Breast epithelium (tissue), 4 donors: Measurements from ENCODE around the gene IL13RA1. TPM values are rescaled to one million over a fixed set of nuclear protein-coding genes. Genes with fewer than 3 reads are reported as not detected.

Source experiments
- DNase-seq, 2 donors: peaks; one replicate each; pipeline ENCODE4 v3.0.0-alpha.2; 2019; ENCODE audit warnings: low spot score in 2 of 2
- H3K27ac ChIP-seq, 2 donors: fragments of 200-600 bp; sonication (generic) in 1 of 2; one replicate each; pipeline ENCODE4 v1.5.1; 2016 to 2019; ENCODE audit warnings: mild to moderate bottlenecking in 1 of 2
- H3K27me3 ChIP-seq, 2 donors: fragments of 200-600 bp; sonication (generic) in 1 of 2; one replicate each; pipeline versions ENCODE4 v1.5.1 to v1.6.0; 2017 to 2019; ENCODE audit warnings: control low read depth in 1 of 2, mild to moderate bottlenecking in 1 of 2
- H3K36me3 ChIP-seq: fragments of 200-600 bp; one replicate; pipeline ENCODE4 v1.5.1; 2019
- H3K4me1 ChIP-seq, 2 donors: fragments of 200-600 bp; sonication (generic); one replicate each; pipeline ENCODE4 v1.5.1; 2016 to 2019; ENCODE audit warnings: control low read depth in 1 of 2
- H3K4me3 ChIP-seq, 3 donors: fragments of 200-600 bp; sonication (generic); 1 replicate in 2 of 3; 2 replicates in 1 of 3; pipeline ENCODE4 v1.5.1; 2016 to 2019; ENCODE audit warnings: mild to moderate bottlenecking in 3 of 3, moderate library complexity in 2 of 3
- H3K9me3 ChIP-seq, 2 donors: fragments of 200-600 bp; sonication (generic) in 1 of 2; one replicate each; pipeline ENCODE4 v1.5.1; 2016 to 2019; ENCODE audit warnings: control low read depth in 1 of 2
- POLR2A ChIP-seq: fragments of 450-650 bp; IDR thresholded peaks from one replicate; pipeline ENCODE4 v1.6.1; 2016; ENCODE audit warnings: antibody characterized with exemption, mild to moderate bottlenecking, moderate library complexity
- POLR2AphosphoS5 ChIP-seq, 3 donors: sonication (generic); formaldehyde crosslinking; IDR thresholded peaks; one replicate each; pipeline ENCODE4 v1.6.1; 2017; ENCODE audit warnings: antibody characterized with exemption in 3 of 3
- intact Hi-C: fragments of 100-400 bp; cut with DNase I; formaldehyde crosslinking; loops from one replicate; pipeline ENCODE4 v1.15.1; 2023; ENCODE audit warnings: low total_unique reads
- total RNA-seq, 3 donors: library from RNA; depleted of rRNA; stranded (reverse); fragments of >200 nt; gene quantifications; one replicate each; pipeline ENCODE4 v1.1.0, GENCODE V29; 2016
- TF ChIP-seq, protein P1 (sequence below), 3 donors: fragments of 450-650 bp; IDR thresholded peaks; one replicate each; pipeline ENCODE4 v1.5.1; 2016 to 2017; ENCODE audit warnings: antibody characterized with exemption in 3 of 3, mild to moderate bottlenecking in 3 of 3, moderate library complexity in 3 of 3

Gene IL13RA1
- total RNA-seq, 3 donors from 2014 or later = 71.4 to 80.8 (median 77.4) TPM

- Histone ChIP-seq H3K27me3 (no peaks in the 10 kb centered on the region), H3K4me1 (no peaks in the 10 kb centered on the region), H3K9me3 (peaks cover 0 to 7% of the 10 kb centered on the region in 2 donors), H3K36me3 (no peaks in the 10 kb centered on the region), H3K4me3 (no peak overlapping the region), H3K27ac (no peak overlapping the region)
- TF ChIP-seq POLR2A = no peak
- DNase-seq = no peak
- intact Hi-C loops = no loop called here
These were observed 12.2 kb downstream of the IL13RA1 start for GRCh38 chrX:118739577-118739976.

DNA sequence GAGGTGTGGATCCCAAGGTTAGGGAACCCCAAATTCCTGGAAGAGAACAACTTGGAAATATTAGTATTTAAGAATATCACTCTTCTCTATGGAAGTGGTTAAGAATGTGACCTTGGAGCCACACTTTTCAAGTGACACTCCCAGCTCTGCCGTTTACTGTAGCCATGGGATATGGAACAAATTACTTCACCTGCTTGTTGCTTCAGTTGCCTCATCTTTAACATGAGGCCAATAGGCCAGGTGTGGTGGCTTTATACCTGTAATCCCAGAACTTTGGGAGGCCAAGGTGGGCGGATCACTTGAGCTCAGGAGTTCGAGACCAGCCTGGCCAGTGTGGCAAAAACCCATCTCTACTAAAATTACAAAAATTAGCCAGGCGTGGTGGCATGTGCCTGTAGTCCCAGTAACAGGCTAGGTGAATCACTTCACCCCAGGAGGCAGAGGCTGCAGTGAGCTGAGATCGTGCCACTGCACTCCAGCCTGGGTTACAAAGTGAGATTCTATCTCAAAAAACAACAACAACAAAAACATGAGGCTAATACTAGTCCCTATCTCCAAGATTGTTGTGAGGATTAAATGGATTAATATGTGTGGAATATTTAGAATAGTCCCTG is 13.0 kb downstream of the IL13RA1 start:
- H3K27me3 ChIP-seq = peaks cover 0 to 6% of the 10 kb centered on the region in 2 donors
- TF ChIP-seq, protein P1, sequence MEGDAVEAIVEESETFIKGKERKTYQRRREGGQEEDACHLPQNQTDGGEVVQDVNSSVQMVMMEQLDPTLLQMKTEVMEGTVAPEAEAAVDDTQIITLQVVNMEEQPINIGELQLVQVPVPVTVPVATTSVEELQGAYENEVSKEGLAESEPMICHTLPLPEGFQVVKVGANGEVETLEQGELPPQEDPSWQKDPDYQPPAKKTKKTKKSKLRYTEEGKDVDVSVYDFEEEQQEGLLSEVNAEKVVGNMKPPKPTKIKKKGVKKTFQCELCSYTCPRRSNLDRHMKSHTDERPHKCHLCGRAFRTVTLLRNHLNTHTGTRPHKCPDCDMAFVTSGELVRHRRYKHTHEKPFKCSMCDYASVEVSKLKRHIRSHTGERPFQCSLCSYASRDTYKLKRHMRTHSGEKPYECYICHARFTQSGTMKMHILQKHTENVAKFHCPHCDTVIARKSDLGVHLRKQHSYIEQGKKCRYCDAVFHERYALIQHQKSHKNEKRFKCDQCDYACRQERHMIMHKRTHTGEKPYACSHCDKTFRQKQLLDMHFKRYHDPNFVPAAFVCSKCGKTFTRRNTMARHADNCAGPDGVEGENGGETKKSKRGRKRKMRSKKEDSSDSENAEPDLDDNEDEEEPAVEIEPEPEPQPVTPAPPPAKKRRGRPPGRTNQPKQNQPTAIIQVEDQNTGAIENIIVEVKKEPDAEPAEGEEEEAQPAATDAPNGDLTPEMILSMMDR (IDR thresholded peaks at IDR 0.05) = no peak
- TF ChIP-seq POLR2A (no peak), POLR2AphosphoS5 (IDR thresholded peaks at IDR 0.05) (no peak)
- no peak overlapping the region for H3K4me3 ChIP-seq
- no peaks in the 10 kb centered on the region for H3K4me1 ChIP-seq
- no peak for DNase-seq
- intact Hi-C loops = no loop called here
- no peak overlapping the region for H3K27ac ChIP-seq
- H3K36me3 ChIP-seq = no peaks in the 10 kb centered on the region
- H3K9me3 ChIP-seq = peaks cover 0 to 7% of the 10 kb centered on the region in 2 donors

DNA sequence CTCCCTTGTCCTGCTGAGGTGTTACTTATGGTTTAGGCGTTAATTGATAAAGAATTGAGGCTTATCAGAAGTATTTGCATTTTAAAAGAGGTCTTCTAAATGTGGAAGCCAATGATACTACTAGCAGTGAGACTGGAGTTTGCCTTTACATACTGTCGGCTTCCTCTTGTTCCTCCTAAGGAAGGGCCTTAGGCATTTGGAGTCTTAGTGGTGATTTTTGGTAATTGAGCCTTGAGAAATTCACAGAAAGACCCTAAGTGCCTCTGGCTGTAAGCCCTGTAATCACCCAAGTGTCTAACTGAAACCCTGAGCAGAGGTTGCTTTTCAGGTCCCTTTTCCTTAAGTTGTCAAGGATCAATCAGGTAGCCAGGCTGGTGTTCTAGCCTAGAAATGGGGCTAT is 14.8 kb downstream of the IL13RA1 start:
- no peaks in the 10 kb centered on the region for H3K36me3 ChIP-seq
- DNase-seq = no peak
- no peak overlapping the region for H3K27ac ChIP-seq
- H3K27me3 ChIP-seq = peaks cover 0 to 6% of the 10 kb centered on the region in 2 donors
- no peaks in the 10 kb centered on the region for H3K9me3 ChIP-seq
- TF ChIP-seq, protein P1 (IDR thresholded peaks at IDR 0.05) = no peak
- intact Hi-C loops = no loop called here
- H3K4me1 ChIP-seq = no peaks in the 10 kb centered on the region
- no peak overlapping the region for H3K4me3 ChIP-seq

DNA sequence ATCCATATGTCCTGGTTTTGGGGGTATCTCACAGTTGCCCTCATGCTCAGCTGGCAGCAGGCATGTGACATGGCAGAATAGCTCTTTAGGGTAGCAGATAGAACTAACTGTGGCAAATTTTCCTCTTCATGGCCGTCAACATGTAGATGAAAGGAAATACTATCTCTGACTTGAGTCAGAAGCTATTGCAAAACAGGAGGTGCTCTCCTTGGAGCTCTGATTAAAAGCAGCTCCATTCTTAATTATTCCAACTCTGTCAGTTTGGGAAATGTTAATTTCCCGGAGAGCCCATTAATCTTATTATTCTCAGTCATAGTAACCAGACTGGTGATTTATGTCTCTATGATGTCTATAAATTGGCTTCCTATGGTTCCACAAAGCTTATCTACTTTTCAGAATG is 18.2 kb downstream of the IL13RA1 start:
- Histone ChIP-seq H3K4me3 (no peak overlapping the region), H3K9me3 (no peaks in the 10 kb centered on the region), H3K27ac (no peak overlapping the region), H3K27me3 (peaks cover 0 to 12% of the 10 kb centered on the region in 2 donors), H3K4me1 (no peaks in the 10 kb centered on the region), H3K36me3 (peaks cover 5% of the 10 kb centered on the region)
- DNase-seq = no peak
- intact Hi-C loops = no loop called here
- TF ChIP-seq, protein P1 (IDR thresholded peaks at IDR 0.05) = no peak
- TF ChIP-seq POLR2AphosphoS5 (IDR thresholded peaks at IDR 0.05) (no peak), POLR2A (no peak)

DNA sequence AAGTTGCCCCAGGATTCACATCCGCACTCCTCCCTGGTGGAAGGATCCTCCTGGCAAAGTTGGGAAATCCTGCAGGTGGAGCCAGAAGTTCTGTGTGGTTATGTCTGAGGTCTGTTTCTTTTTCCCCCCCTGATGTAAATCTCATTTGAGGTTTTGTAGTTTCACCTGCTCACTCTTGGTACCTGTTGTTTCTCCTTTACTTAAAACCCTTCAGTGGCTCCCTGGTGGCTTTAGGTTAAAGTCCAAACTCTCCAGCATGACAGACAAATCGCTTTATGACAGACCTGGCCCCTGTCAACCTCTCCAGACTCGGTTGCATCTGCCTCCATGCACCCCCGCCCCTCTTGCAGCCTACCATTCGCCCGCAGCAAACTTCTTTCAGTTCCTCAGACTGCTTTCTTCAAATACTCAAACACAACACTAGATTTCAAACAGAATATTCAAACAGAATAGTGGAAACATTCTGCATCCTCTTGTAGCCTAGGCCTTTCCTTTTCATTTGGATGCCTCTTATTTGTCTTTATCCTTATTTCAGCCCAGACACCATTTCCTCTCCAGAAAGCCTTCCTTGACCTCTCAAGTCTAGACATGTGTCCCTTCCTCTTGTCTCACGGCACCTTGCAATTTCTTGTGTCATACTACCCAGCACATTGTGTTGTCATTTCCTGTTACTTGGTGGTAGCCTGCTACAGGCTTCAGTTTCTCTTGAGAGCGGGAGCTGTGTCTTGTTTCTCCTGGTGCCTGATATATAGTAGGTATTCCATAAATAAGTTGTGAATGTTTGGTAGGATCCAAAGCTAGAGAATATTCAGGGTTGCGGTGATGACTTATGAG is 24.8 kb downstream of the IL13RA1 start:
- intact Hi-C loops = no loop called here
- no peaks in the 10 kb centered on the region for H3K9me3 ChIP-seq
- TF ChIP-seq, protein P1 (IDR thresholded peaks at IDR 0.05) = no peak
- no peak for TF ChIP-seq POLR2AphosphoS5 (IDR thresholded peaks at IDR 0.05)
- TF ChIP-seq POLR2A = no peak

More for the DNA sequence above, 24.8 kb downstream of the IL13RA1 start:
- Histone ChIP-seq H3K4me1 (no peaks in the 10 kb centered on the region), H3K4me3 (no peak overlapping the region), H3K27ac (no peak overlapping the region), H3K36me3 (peaks cover 5% of the 10 kb centered on the region), H3K27me3 (peaks cover 0 to 14% of the 10 kb centered on the region in 2 donors)
- no peak for DNase-seq
